GM12878 (cell line): ENCODE measurements around the gene PROSER2. TPM values are rescaled to one million over a fixed set of nuclear protein-coding genes. Genes with fewer than 3 reads are reported as not detected.

Experiments
- ATAC-seq: fragments of 200-7000 bp; cut with Tn5 transposase; 3 replicates; pipeline ENCODE4 v1.9.1; 2020; ENCODE audit warnings: mild to moderate bottlenecking, moderate library complexity
- BruUV-seq: library from RNA; stranded (reverse); fragments of 400-500 nt; replicated peaks from 2 replicates; lab custom pipeline; 2021; lab: Mats Ljungman, UMichigan
- CTCF ChIA-PET: fragments of 300-600 bp; sonication (Branson Sonifier 250); formaldehyde crosslinking; extraction: SDS; loops from one replicate; lab custom pipeline; 2021; ENCODE audit warnings: inconsistent platforms; lab: Yijun Ruan, JAX
- POLR2A ChIA-PET: fragments of 350-600 bp; formaldehyde crosslinking; extraction: SDS; loops from one replicate; lab custom pipeline; 2021; ENCODE audit warnings: inconsistent platforms; lab: Charles Lee
- RAD21 ChIA-PET: fragments of 300-600 bp; sonication (Branson Sonifier 250); formaldehyde crosslinking; loops from one replicate; lab custom pipeline; 2023; ENCODE audit warnings: antibody characterized with exemption; ENCODE audit not compliant: unreplicated experiment; lab: Charles Lee
- SMC1A ChIA-PET: fragments of 300-600 bp; sonication (Branson Sonifier 250); formaldehyde crosslinking; loops from one replicate; lab custom pipeline; 2023; ENCODE audit not compliant: unreplicated experiment, uncharacterized antibody; lab: Charles Lee
- DNase-seq: peaks from one replicate; pipeline ENCODE4 v3.0.0-alpha.2; 2011; ENCODE audit warnings: low read depth, low spot score
- FAIRE-seq: peaks from 3 replicates; lab custom pipeline; 2011; peaks lifted over from hg19 to GRCh38; lab: Jason Lieb, UNC
- H2AFZ ChIP-seq: 2 replicates; pipeline ENCODE4 v1.6.0; 2011; ENCODE audit warnings: low read depth, low read length, control low read depth; ENCODE audit not compliant: control insufficient read depth
- H3K27ac ChIP-seq: 2 replicates; pipeline ENCODE4 v1.5.1; 2011; ENCODE audit warnings: control low read depth; ENCODE audit not compliant: control insufficient read depth, insufficient read depth
- H3K27me3 ChIP-seq, 2 experiments: replicated peaks in 1 of 2; 2 replicates each; pipeline versions ENCODE4 v1.6.0 to v1.6.1; 2011; ENCODE audit warnings: low read length in 1 of 2; ENCODE audit not compliant: control insufficient read depth in 2 of 2, insufficient read depth in 2 of 2
- H3K36me3 ChIP-seq, 2 experiments: 2 replicates each; pipeline ENCODE4 v1.5.1; 2011; ENCODE audit warnings: low read length in 1 of 2; ENCODE audit not compliant: control insufficient read depth in 2 of 2, insufficient read depth in 2 of 2
- H3K4me1 ChIP-seq: 2 replicates; pipeline ENCODE4 v1.6.1; 2011; ENCODE audit warnings: mild to moderate bottlenecking, low read length, moderate library complexity, mixed read lengths; ENCODE audit not compliant: control insufficient read depth, insufficient read depth
- H3K4me2 ChIP-seq: 2 replicates; pipeline ENCODE4 v1.6.0; 2011; ENCODE audit warnings: control low read depth; ENCODE audit not compliant: control insufficient read depth, insufficient read depth
- H3K4me3 ChIP-seq: fragments of 200-600 bp; sonication (generic); 2 replicates; pipeline ENCODE4 v1.5.1; 2016
- H3K79me2 ChIP-seq: 2 replicates; pipeline ENCODE4 v1.6.0; 2011; ENCODE audit warnings: low read length; ENCODE audit not compliant: control insufficient read depth, insufficient read depth
- H3K9ac ChIP-seq: 2 replicates; pipeline ENCODE4 v1.8.0; 2011; ENCODE audit warnings: low read length, control low read depth, mixed read lengths; ENCODE audit not compliant: control insufficient read depth, insufficient read depth
- H3K9me3 ChIP-seq: replicated peaks from 3 replicates; pipeline ENCODE4 v1.5.1; 2011; ENCODE audit warnings: mild to moderate bottlenecking, low read length; ENCODE audit not compliant: control insufficient read depth, insufficient read depth
- H4K20me1 ChIP-seq: 2 replicates; pipeline ENCODE4 v1.6.0; 2011; ENCODE audit not compliant: control insufficient read depth, insufficient read depth
- NBN ChIP-seq: fragments of 450-650 bp; IDR thresholded peaks from 2 replicates; pipeline ENCODE4 v1.6.1; 2016
- PKNOX1 ChIP-seq: fragments of 450-650 bp; IDR thresholded peaks from 2 replicates; pipeline ENCODE4 v1.6.1; 2016; ENCODE audit warnings: mild to moderate bottlenecking
- SMAD5 ChIP-seq: IDR thresholded peaks from 2 replicates; pipeline ENCODE4 v1.6.1; 2016; ENCODE audit warnings: antibody characterized with exemption, low read depth
- ZNF592 ChIP-seq: fragments of 450-650 bp; IDR thresholded peaks from 2 replicates; pipeline ENCODE4 v1.6.1; 2017; ENCODE audit warnings: mild to moderate bottlenecking, moderate library complexity
- WGBS: methylation state at CpG from one replicate; pipeline ENCODE4 v1.1.6; 2016; ENCODE audit warnings: low lambda C conversion rate; ENCODE audit not compliant: insufficient replicate concordance, insufficient coverage; ENCODE audit errors: missing lambda C conversion rate; 5-methylcytosine and 5-hydroxymethylcytosine counted together
- in situ Hi-C: fragments of 300-500 bp; cut with MboI; formaldehyde crosslinking; loops from 9 replicates; pipeline ENCODE4 v1.14.3; 2018; ENCODE audit warnings: mixed read lengths
- intact Hi-C: fragments of 100-400 bp; cut with micrococcal nuclease; formaldehyde crosslinking; loops from one replicate; pipeline ENCODE4 v1.14.2; 2022; ENCODE audit not compliant: unreplicated experiment
- polyA plus RNA-seq, 11 experiments: library from polyadenylated mRNA; depleted of rRNA in 4 of 11; unstranded in 6 of 11; stranded (reverse) in 5 of 11; fragments of >200 nt; fragmentation: Nextera tagmentation in 4 of 11; fragmentation: Illumina TruSeq in 1 of 11; extraction: Ambion mirVana in 4 of 11; extraction: Trizol in 1 of 11; gene quantifications; 1 replicate in 1 of 11; 2 replicates in 10 of 11; pipeline versions ENCODE4 v1.2.1 to v1.2.3, GENCODE V29; 2011 to 2016; ENCODE audit warnings: inconsistent platforms in 2 of 11, missing spikeins in 2 of 11, low read depth in 1 of 11
- total RNA-seq, 4 experiments: library from RNA; depleted of rRNA in 3 of 4; stranded (reverse); fragments of >200 nt in 3 of 4; fragmentation: Illumina TruSeq in 1 of 4; extraction: Trizol in 1 of 4; gene quantifications; 2 replicates each; pipeline versions ENCODE4 v1.2.1 to v1.2.3, GENCODE V29; 2013 to 2021

The PROSER2 gene
- total and polyA plus RNA-seq, 10 of the 15 experiments (the other 5 are each of a cell fraction or from before 2014, with no cell fraction given) = 0.04 to 0.25 (median 0.07) TPM; not detected in 6

- TF ChIP-seq ZNF592 = no peak
- TF ChIP-seq NBN = no peak
- TF ChIP-seq, all 136 proteins: peak for 0
Measured at GRCh38 chr10:11828682-11829284, 5.6 kb downstream of the PROSER2 start (continued).

GRCh38 chr10:11830836-11831519 is 7.8 kb downstream of the PROSER2 start:
- ChIA-PET RAD21 (no interaction called here), SMC1A (interaction anchor here (0.7 to 1.2 kb wide), 2 partner anchors 48 to 107 kb away, joined by 3 to 4 read pairs; no protein-coding TSS in a partner anchor), CTCF (interaction anchor here (0.7 to 4.1 kb wide), 4 partner anchors 11 to 156 kb away, joined by 3 to 13 read pairs (median 4); no protein-coding TSS in a partner anchor), POLR2A (no interaction called here)
- in situ Hi-C loops (no loop called here), intact Hi-C loops (no loop called here)
- H3K9ac ChIP-seq = no peak overlapping the region
- H4K20me1 ChIP-seq = no peaks in the 10 kb centered on the region
- FAIRE-seq (no peak), ATAC-seq (no peak), DNase-seq (no peak)
- no peaks in the 10 kb centered on the region for H3K36me3 ChIP-seq
- no peaks in the 10 kb centered on the region; a peak in 1 of 4 replicates for H3K27me3 ChIP-seq
- BruUV-seq = no TSS peak
- TF ChIP-seq PKNOX1 (no peak), SMAD5 (no peak)
- no peaks in the 10 kb centered on the region for H3K9me3 ChIP-seq
- no peak overlapping the region for H3K27ac ChIP-seq
- WGBS = 32% methylated on average over 4 of the region's 4 CpGs
- H3K4me2 ChIP-seq = no peak overlapping the region
- H3K79me2 ChIP-seq = no peaks in the 10 kb centered on the region
- H2AFZ ChIP-seq = no peak overlapping the region
- no peak overlapping the region for H3K4me3 ChIP-seq
- no peaks in the 10 kb centered on the region for H3K4me1 ChIP-seq
